Measurements from ENCODE around the gene MRPL45. TPM values are rescaled to one million over a fixed set of nuclear protein-coding genes. Genes with fewer than 3 reads are reported as not detected.

Gene MRPL45
- total RNA-seq, 1 donor = 39.6 TPM

GRCh38 chr17:38324772-38325171, 27.8 kb downstream of the MRPL45 start:
- no peak for DNase-seq (ENCODE audit: low read depth in 2 of 3, low spot score in 2 of 3)

DNA sequence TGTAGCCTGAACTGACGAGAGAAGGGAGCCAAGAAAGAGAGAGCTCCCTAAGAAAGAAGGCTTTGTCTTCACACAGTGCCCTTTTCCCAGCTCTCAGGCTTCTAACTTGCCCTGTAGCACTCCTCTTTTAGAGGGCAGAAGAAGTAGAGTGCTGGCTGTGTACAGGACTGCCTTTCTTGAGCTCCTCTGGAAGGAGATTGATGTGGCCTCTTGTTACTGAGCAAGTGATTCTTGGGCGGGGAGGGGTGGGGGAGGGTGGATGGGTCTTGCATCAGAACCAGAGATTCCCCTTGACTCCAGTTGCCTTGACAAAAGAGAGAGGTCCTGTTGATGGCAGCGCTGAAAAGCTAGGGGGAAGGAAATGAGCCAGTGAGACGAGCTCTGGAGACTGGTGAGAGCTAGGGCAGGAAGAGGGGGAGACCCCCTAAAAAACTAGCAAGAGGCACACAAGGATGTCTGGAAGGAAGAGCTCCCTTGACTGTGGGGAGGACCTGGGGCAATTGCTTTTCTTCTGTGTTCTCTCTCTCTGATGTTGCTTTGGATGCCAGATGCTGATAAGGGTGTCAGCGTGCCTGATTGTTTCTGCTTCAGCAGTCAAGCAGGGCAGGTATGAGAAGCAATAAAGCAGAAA, 28.4 kb downstream of the MRPL45 start:
- DNase-seq (ENCODE audit: low read depth in 2 of 3, low spot score in 2 of 3) = peak in 2 of 3 donors; percentile 8 to 25

GRCh38 chr17:38326996-38327792, 30.2 kb downstream of the MRPL45 start:
- peak in 2 of 3 donors; percentile 49 to 70 for DNase-seq (ENCODE audit: low read depth in 2 of 3, low spot score in 2 of 3)

GRCh38 chr17:38327936-38328335, 31.0 kb downstream of the MRPL45 start:
- DNase-seq (ENCODE audit: low read depth in 2 of 3, low spot score in 2 of 3) = no peak

GRCh38 chr17:38328620-38329019, 31.7 kb downstream of the MRPL45 start:
- DNase-seq (ENCODE audit: low read depth in 2 of 3, low spot score in 2 of 3) = no peak

- no peak for DNase-seq (ENCODE audit: low read depth in 2 of 3, low spot score in 2 of 3)
Observed at GRCh38 chr17:38329284-38329683, 32.3 kb downstream of the MRPL45 start.

- DNase-seq (ENCODE audit: low read depth in 2 of 3, low spot score in 2 of 3) = no peak
Observed at GRCh38 chr17:38329808-38330730, 33.1 kb downstream of the MRPL45 start.

DNA sequence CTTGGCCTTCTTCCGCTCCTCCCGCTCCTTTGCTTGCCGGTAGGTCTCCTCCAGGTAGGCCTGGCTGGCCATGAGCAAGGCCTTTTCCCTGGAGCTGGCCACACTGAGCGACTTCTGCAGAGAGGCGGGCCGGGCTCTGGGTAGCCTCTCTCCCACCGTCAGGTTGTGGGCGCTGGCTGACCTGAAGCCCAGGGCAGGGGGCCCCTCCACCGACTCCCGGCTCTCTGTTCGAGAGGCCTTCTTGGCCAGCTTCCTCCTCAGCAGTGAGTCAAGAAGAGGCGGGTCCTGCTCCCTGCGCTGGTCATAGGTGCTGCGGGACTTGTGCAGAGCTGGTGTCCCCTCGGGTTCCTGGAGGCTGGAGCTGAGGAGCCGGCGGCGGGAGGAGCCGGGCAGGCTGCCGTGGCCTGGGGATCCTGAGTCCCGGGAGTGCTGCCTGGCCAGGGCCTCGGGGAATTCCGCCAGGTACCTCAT, 34.0 kb downstream of the MRPL45 start:
- no peak for DNase-seq (ENCODE audit: low read depth in 2 of 3, low spot score in 2 of 3)

GRCh38 chr17:38332735-38333134, 35.8 kb downstream of the MRPL45 start:
- DNase-seq (ENCODE audit: low read depth in 2 of 3, low spot score in 2 of 3) = no peak

DNA sequence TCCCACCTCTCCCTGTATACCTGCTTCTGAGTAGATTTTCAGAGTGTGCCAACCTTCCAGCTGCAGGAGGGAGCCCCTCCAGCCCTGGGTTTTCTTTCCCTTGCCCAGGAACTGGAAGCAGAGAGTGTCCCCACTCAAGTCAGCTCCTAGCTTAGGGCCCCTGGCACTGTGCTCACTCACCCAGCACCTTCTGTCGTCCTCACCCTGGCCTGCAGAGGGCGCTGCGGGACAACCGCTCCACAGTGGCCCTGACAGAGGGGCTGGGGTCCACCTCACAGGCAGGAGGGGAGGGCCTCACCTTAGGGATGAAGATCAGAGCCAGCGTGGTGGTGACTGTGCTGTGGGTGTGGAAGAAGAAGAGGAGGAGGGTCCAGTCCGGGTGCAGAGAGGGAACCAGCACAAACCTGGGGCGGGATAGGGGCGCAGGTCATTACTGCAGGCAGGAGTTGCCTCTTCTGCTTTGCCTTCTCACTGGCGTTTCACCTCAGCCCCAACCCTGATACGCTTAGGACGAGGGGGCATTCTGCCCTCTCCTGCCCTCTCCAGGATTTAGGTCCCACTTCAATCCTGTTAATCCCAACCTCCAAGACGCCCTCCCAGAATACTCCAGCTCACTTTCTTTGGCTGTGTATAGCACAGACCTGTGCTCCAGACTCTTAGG, 36.8 kb downstream of the MRPL45 start:
- peak in 1 of 3 donors; percentile 64 for DNase-seq (ENCODE audit: low read depth in 2 of 3, low spot score in 2 of 3)

- DNase-seq (ENCODE audit: low read depth in 2 of 3, low spot score in 2 of 3) = no peak
Observed at GRCh38 chr17:38334480-38335364, 37.8 kb downstream of the MRPL45 start.

- no peak for DNase-seq (ENCODE audit: low read depth in 2 of 3, low spot score in 2 of 3)
Observed at GRCh38 chr17:38336838-38337237, 39.9 kb downstream of the MRPL45 start.

DNA sequence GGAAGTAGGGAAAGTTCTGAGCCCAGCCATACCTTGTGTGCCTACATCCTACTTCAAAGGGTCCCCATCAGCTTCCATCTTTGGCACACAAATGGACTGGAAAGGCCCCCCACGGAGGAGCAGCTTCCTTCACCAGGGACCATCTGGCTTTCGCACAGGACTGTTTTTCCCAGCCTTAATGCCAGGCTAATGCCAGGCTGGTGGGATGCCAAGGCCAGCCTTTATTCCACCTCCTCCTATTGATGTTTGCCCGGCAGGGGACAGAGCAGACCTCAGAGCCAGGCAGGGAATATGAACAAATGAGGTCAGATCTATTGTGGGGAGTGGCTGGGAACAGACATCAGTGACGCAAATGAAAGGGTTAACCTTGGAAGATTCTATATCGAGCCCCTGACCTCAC, 41.1 kb downstream of the MRPL45 start:
- no peak for DNase-seq (ENCODE audit: low read depth in 2 of 3, low spot score in 2 of 3)

- no peak for DNase-seq (ENCODE audit: low read depth in 2 of 3, low spot score in 2 of 3)
Observed at GRCh38 chr17:38338535-38338934, 41.6 kb downstream of the MRPL45 start.

GRCh38 chr17:38339891-38340290, 42.9 kb downstream of the MRPL45 start:
- DNase-seq (ENCODE audit: low read depth in 2 of 3, low spot score in 2 of 3) = no peak

DNA sequence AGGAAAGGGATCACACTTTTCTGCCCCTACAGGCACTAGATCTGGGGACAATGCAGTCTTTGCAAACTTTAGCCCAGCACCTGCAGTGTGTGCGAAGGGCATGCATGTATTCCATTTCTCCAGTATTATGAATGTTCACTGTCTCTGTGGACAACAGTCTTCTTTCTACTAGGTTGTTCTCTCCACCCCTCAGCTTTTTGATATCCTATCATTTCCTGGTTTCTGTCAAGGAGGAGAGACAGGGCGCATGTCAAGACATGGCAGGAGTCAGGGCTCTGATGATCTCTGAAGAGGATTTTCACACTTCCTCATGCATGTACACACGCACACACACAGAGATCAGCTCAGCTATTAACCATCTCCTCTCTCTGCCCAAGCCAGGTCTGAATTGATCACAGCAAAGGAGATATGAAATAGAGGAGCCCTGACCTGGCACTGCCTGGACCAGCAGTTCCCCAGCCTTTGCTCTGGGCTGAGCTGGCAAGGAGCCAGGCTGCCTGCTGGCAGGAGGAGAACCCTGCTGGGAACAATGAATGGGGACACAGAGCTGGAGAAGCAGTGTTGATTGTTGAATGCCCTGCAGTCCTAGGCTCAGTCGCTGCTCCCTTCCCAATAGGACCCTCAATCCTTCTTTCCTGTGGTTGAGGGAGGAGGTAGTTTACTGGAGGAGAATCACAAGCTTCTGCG, 44.2 kb downstream of the MRPL45 start:
- peak in 1 of 3 donors; percentile 16 for DNase-seq (ENCODE audit: low read depth in 2 of 3, low spot score in 2 of 3)

GRCh38 chr17:38342886-38343607, 46.1 kb downstream of the MRPL45 start:
- DNase-seq (ENCODE audit: low read depth in 2 of 3, low spot score in 2 of 3) = no peak

Data from hematopoietic multipotent progenitor cell (in vitro differentiated cells).